ENCODE data around the gene GAPDHS. TPM values are rescaled to one million over a fixed set of nuclear protein-coding genes. Genes with fewer than 3 reads are reported as not detected.

GAPDHS gene
- not detected in 2 replicates for total RNA-seq (2016; rRNA removed; fragmentation: Illumina TruSeq; extraction: Trizol)
- total RNA-seq (2016; cell fraction: cytosol; rRNA removed; fragmentation: Illumina TruSeq; extraction: Trizol; ENCODE audit: low read depth), result not detected in 2 replicates
- not detected in 2 replicates for total RNA-seq (2016; cell fraction: insoluble cytoplasmic fraction; rRNA removed; fragmentation: Illumina TruSeq; extraction: Trizol)
- not detected in 2 replicates for total RNA-seq (2016; cell fraction: membrane; rRNA removed; fragmentation: Illumina TruSeq; extraction: Trizol)
- total RNA-seq (2016; cell fraction: nucleus; rRNA removed; fragmentation: Illumina TruSeq; extraction: Trizol), result not detected in 2 replicates
- polyA plus RNA-seq (2011; rRNA removed), result 0.09 TPM in 1 of 2 replicates, not detected in the other
- not detected in 2 replicates for polyA plus RNA-seq (2011; cell fraction: cytosol; rRNA removed)
- polyA plus RNA-seq (2011; cell fraction: nucleus; rRNA removed), result not detected in 2 replicates
- not detected in 2 replicates for polyA plus RNA-seq (2012)
- polyA plus RNA-seq (2016; cell fraction: cytosol; fragmentation: Illumina TruSeq; extraction: Trizol; ENCODE audit: low read depth), result not detected in 2 replicates
- not detected in 2 replicates for polyA plus RNA-seq (2016; cell fraction: insoluble cytoplasmic fraction; fragmentation: Illumina TruSeq; extraction: Trizol; ENCODE audit: low read depth)
- polyA plus RNA-seq (2016; cell fraction: membrane; fragmentation: Illumina TruSeq; extraction: Trizol; ENCODE audit: low read depth), result not detected in 2 replicates
- polyA plus RNA-seq (2016; cell fraction: nucleus; fragmentation: Illumina TruSeq; extraction: Trizol; ENCODE audit: insufficient read depth, low read depth), result not detected in 2 replicates
- polyA minus RNA-seq (2011; rRNA and poly(A)+ RNA removed; ENCODE audit: low replicate concordance), result not detected in 2 replicates
- not detected in 2 replicates for polyA minus RNA-seq (2011; cell fraction: cytosol; rRNA and poly(A)+ RNA removed)
- not detected in 2 replicates for polyA minus RNA-seq (2011; cell fraction: nucleus; rRNA and poly(A)+ RNA removed)
- Bru-seq, nascent RNA, result percentile 7 among the genes with signal in this experiment
- BruChase-seq, experiment 1, labeled RNA remaining after a 6-hour chase, result not detected
- BruChase-seq, experiment 2, labeled RNA remaining after a 2-hour chase, result percentile 7 among the genes with signal in this experiment
- long read RNA-seq, experiment 1, result 0 reads
- long read RNA-seq, experiment 2, result 0 reads

DNA sequence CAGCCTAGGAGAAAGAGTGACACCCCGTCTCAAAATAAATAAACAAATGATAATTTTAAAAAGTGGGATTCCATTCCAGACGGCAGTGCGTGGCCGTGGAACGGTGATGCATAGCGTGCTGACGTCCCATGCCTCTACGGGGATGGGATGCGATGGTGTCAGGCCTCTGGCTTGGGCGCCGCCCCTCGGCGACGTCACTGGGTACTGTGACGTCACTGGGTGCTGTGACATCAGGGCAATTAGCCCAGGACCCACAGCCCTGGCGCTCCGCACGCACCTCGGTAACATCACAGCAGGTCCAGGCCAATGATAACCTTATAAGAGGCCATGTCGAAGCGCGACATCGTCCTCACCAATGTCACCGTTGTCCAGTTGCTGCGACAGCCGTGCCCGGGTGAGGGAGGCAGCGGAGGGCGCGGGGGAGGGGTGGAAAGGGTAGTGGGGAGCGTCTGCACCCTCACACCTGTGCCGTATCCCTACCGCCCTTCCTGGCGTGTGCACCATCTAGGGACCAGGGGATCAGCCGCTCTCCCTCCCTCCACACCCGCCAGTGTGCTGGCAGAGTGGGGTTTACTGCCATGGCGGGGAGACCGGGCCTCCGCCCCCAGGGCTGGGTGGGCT, at the start of gene GAPDHS:
GAPDHS (plus strand) TSS at position 256 of the 621 bp plus-strand sequence; CDS start at position 328, 72 bp downstream.
- intact Hi-C loops (cut with micrococcal nuclease; ENCODE audit: unreplicated experiment) (no loop called here), in situ Hi-C loops (cut with HindIII; ENCODE audit: extremely low pct_ligation_motif_present, low pct_unique_long_range_greater_than_20kb) (no loop called here)
- no peak within 1 kb of the TSS for H3K27ac ChIP-seq (ENCODE audit: extremely low read length, insufficient read depth, low read length)
- H3K4me1 ChIP-seq (ENCODE audit: insufficient read depth, low read length), result peaks cover 29% of the 10 kb centered on the region
- peak; percentile 16; the same call in 2 of the 3 replicates for ATAC-seq
- peak within 1 kb of the TSS in 1 of 3 experiments; percentile 26; a peak in 1 of 6 replicates for H3K4me3 ChIP-seq (replicated peaks in 1 of 3; ENCODE audit: insufficient read depth in 1 of 3, low read depth in 2 of 3, low read length in 3 of 3)
- CTCF ChIA-PET (ENCODE audit: low intra/inter-chr PET ratio, low total read pairs), result no interaction called here
- H3K36me3 ChIP-seq (replicated peaks in 1 of 2; ENCODE audit: control insufficient read depth in 1 of 2, insufficient read depth in 2 of 2, low read length in 2 of 2), result no peaks in the 10 kb centered on the region
- H3K9me3 ChIP-seq (ENCODE audit: low read length), result no peaks in the 10 kb centered on the region
- H3K4me2 ChIP-seq (ENCODE audit: low read depth, low read length), result peak within 1 kb of the TSS; percentile 51
- H4K20me1 ChIP-seq (ENCODE audit: insufficient read depth, low read length), result no peaks in the 10 kb centered on the region
- peaks cover 5 to 16% of the 10 kb centered on the region in 2 experiments; a peak in 4 of 5 replicates for H3K27me3 ChIP-seq (ENCODE audit: control insufficient read depth in 1 of 2, insufficient read depth in 2 of 2, low read length in 2 of 2)
- 72% methylated on average over 32 of the region's 39 CpGs for WGBS (ENCODE audit: low lambda C conversion rate)
- DNase-seq (ENCODE audit: low spot score), result no peak
- no peak for FAIRE-seq
- no peak within 1 kb of the TSS for H2AFZ ChIP-seq (ENCODE audit: low read length)
- H3K79me2 ChIP-seq (ENCODE audit: insufficient read depth, low read length), result no peaks in the 10 kb centered on the region
- no peak within 1 kb of the TSS for H3K9ac ChIP-seq (ENCODE audit: insufficient read depth, low read depth, low read length)
- POLR2A ChIA-PET, result no interaction called here
- BruUV-seq (replicated peaks), result no TSS peak
- TF ChIP-seq TSC22D2 (CRISPR knock-in tag; IDR thresholded peaks at IDR 0.05; ENCODE audit: borderline replicate concordance) (no peak), YY1 (IDR thresholded peaks at IDR 0.05; ENCODE audit: insufficient read depth, insufficient replicate concordance, low read depth, low read length) (no peak), SP5 (CRISPR knock-in tag; IDR thresholded peaks at IDR 0.05; ENCODE audit: borderline replicate concordance, low read depth) (no peak), ZNF772 (CRISPR knock-in tag; IDR thresholded peaks at IDR 0.05) (no peak), CREM (IDR thresholded peaks at IDR 0.05) (no peak), CREM (CRISPR knock-in tag; IDR thresholded peaks at IDR 0.05) (0 out of 2 replicates have a peak, but pooled peaks have one; percentile 9), SIN3A (IDR thresholded peaks at IDR 0.05; ENCODE audit: borderline replicate concordance, low read depth, low read length) (no peak)
- TF ChIP-seq, protein P1, sequence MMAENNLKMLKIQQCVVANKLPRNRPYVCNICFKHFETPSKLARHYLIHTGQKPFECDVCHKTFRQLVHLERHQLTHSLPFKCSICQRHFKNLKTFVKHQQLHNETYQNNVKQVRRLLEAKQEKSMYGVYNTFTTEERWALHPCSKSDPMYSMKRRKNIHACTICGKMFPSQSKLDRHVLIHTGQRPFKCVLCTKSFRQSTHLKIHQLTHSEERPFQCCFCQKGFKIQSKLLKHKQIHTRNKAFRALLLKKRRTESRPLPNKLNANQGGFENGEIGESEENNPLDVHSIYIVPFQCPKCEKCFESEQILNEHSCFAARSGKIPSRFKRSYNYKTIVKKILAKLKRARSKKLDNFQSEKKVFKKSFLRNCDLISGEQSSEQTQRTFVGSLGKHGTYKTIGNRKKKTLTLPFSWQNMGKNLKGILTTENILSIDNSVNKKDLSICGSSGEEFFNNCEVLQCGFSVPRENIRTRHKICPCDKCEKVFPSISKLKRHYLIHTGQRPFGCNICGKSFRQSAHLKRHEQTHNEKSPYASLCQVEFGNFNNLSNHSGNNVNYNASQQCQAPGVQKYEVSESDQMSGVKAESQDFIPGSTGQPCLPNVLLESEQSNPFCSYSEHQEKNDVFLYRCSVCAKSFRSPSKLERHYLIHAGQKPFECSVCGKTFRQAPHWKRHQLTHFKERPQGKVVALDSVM (CRISPR knock-in tag; IDR thresholded peaks at IDR 0.05), result peak; percentile 8; the same call in 1 of the 2 replicates
- TF ChIP-seq, protein P2, sequence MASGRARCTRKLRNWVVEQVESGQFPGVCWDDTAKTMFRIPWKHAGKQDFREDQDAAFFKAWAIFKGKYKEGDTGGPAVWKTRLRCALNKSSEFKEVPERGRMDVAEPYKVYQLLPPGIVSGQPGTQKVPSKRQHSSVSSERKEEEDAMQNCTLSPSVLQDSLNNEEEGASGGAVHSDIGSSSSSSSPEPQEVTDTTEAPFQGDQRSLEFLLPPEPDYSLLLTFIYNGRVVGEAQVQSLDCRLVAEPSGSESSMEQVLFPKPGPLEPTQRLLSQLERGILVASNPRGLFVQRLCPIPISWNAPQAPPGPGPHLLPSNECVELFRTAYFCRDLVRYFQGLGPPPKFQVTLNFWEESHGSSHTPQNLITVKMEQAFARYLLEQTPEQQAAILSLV (CRISPR knock-in tag; IDR thresholded peaks at IDR 0.05; ENCODE audit: borderline replicate concordance), result no peak
- TF ChIP-seq, protein P3, sequence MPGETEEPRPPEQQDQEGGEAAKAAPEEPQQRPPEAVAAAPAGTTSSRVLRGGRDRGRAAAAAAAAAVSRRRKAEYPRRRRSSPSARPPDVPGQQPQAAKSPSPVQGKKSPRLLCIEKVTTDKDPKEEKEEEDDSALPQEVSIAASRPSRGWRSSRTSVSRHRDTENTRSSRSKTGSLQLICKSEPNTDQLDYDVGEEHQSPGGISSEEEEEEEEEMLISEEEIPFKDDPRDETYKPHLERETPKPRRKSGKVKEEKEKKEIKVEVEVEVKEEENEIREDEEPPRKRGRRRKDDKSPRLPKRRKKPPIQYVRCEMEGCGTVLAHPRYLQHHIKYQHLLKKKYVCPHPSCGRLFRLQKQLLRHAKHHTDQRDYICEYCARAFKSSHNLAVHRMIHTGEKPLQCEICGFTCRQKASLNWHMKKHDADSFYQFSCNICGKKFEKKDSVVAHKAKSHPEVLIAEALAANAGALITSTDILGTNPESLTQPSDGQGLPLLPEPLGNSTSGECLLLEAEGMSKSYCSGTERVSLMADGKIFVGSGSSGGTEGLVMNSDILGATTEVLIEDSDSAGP (CRISPR knock-in tag; IDR thresholded peaks at IDR 0.05; ENCODE audit: borderline replicate concordance), result peak; percentile 15; the same call in 1 of the 2 replicates
- TF ChIP-seq, protein P4, sequence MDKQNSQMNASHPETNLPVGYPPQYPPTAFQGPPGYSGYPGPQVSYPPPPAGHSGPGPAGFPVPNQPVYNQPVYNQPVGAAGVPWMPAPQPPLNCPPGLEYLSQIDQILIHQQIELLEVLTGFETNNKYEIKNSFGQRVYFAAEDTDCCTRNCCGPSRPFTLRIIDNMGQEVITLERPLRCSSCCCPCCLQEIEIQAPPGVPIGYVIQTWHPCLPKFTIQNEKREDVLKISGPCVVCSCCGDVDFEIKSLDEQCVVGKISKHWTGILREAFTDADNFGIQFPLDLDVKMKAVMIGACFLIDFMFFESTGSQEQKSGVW (CRISPR knock-in tag; IDR thresholded peaks at IDR 0.05; ENCODE audit: borderline replicate concordance), result no peak
